ENCODE results near the gene PTPRN2. TPM values are rescaled to one million over a fixed set of nuclear protein-coding genes. Genes with fewer than 3 reads are reported as not detected.

Gene PTPRN2
- polyA plus RNA-seq, 1 of the 3 experiments (the other 2 are of a cell fraction) = 4.0 TPM

- Histone ChIP-seq H3K79me2 (ENCODE audit: insufficient read depth) (no peaks in the 10 kb centered on the region), H4K20me1 (ENCODE audit: insufficient read depth) (no peaks in the 10 kb centered on the region), H3K4me2 (no peak overlapping the region), H3K36me3 (replicated peaks in 1 of 2; ENCODE audit: control insufficient read depth in 1 of 2, insufficient read depth in 2 of 2, low read length in 1 of 2) (no peaks in the 10 kb centered on the region), H3K9me3 (no peaks in the 10 kb centered on the region), H3F3A (replicated peaks; ENCODE audit: insufficient read depth) (no peaks in the 10 kb centered on the region), H3K9me2 (no peaks in the 10 kb centered on the region), H3K27me3 (ENCODE audit: insufficient read depth) (no peaks in the 10 kb centered on the region), H3K9ac (no peak overlapping the region), H3K4me3 (ENCODE audit: low read depth in 2 of 2, low read length in 1 of 2) (no peak overlapping the region), H3K4me1 (ENCODE audit: control insufficient read depth in 1 of 2, insufficient read depth in 2 of 2, low read depth in 1 of 2, low read length in 1 of 2) (peaks cover 0 to 24% of the 10 kb centered on the region in 2 experiments; a peak in 1 of 4 replicates), H2AFZ (ENCODE audit: low read depth) (no peak overlapping the region), H3K27ac (ENCODE audit: low read depth in 2 of 2, low read length in 1 of 2) (no peak overlapping the region)
- 41% methylated on average over 12 of the region's 14 CpGs for WGBS (ENCODE audit: low lambda C conversion rate)
- TF ChIP-seq ELF1 (IDR thresholded peaks at IDR 0.05) (no peak), SMC3 (IDR thresholded peaks at IDR 0.05; ENCODE audit: low read depth, low read length) (no peak), TEAD4 (IDR thresholded peaks at IDR 0.05; ENCODE audit: borderline replicate concordance, insufficient read depth) (no peak), RAD21 (IDR thresholded peaks at IDR 0.05; ENCODE audit: low read length) (no peak), PBX3 (IDR thresholded peaks at IDR 0.05) (no peak), RCOR1 (IDR thresholded peaks at IDR 0.05; ENCODE audit: low read length) (no peak), USF1 (IDR thresholded peaks at IDR 0.05; ENCODE audit: borderline replicate concordance, low read depth) (no peak), TCF12 (IDR thresholded peaks at IDR 0.05) (no peak), GABPA (IDR thresholded peaks at IDR 0.05; ENCODE audit: low read depth) (no peak), NFIC (IDR thresholded peaks at IDR 0.05; ENCODE audit: borderline replicate concordance) (no peak), RFX5 (IDR thresholded peaks at IDR 0.05; ENCODE audit: low read length) (no peak), GATA2 (CRISPR knock-in tag; IDR thresholded peaks at IDR 0.05) (no peak), CHD2 (IDR thresholded peaks at IDR 0.05; ENCODE audit: low read length, partially characterized antibody) (no peak), USF2 (IDR thresholded peaks at IDR 0.05; ENCODE audit: borderline replicate concordance, low read depth, low read length) (no peak)
- ChIA-PET CTCF (no interaction called here), POLR2A (no interaction called here)
- DNase-seq = no peak
Observed at GRCh38 chr7:158527915-158528502, 59.6 kb downstream of the PTPRN2 start.

- H4K20me1 ChIP-seq (ENCODE audit: insufficient read depth) = no peaks in the 10 kb centered on the region
- H2AFZ ChIP-seq (ENCODE audit: low read depth) = no peak overlapping the region
- WGBS (ENCODE audit: low lambda C conversion rate) = 45% methylated on average over 8 of the region's 10 CpGs
- H3K4me2 ChIP-seq = no peak overlapping the region
- H3K27ac ChIP-seq (ENCODE audit: low read depth in 2 of 2, low read length in 1 of 2) = no peak overlapping the region
- no peak overlapping the region for H3K4me3 ChIP-seq (ENCODE audit: low read depth in 2 of 2, low read length in 1 of 2)
- H3K79me2 ChIP-seq (ENCODE audit: insufficient read depth) = no peaks in the 10 kb centered on the region
- no peaks in the 10 kb centered on the region for H3K9me2 ChIP-seq
- no peak for DNase-seq
- H3K9ac ChIP-seq = no peak overlapping the region
- ChIA-PET POLR2A (no interaction called here), CTCF (interaction anchor here (1.3 kb wide), 1 partner anchor 15 kb away, joined by 4 read pairs; no protein-coding TSS in a partner anchor)
- no peaks in the 10 kb centered on the region for H3F3A ChIP-seq (replicated peaks; ENCODE audit: insufficient read depth)
- peaks cover 0 to 24% of the 10 kb centered on the region in 2 experiments; a peak in 1 of 4 replicates for H3K4me1 ChIP-seq (ENCODE audit: control insufficient read depth in 1 of 2, insufficient read depth in 2 of 2, low read depth in 1 of 2, low read length in 1 of 2)
- no peaks in the 10 kb centered on the region for H3K9me3 ChIP-seq
- no peaks in the 10 kb centered on the region for H3K36me3 ChIP-seq (replicated peaks in 1 of 2; ENCODE audit: control insufficient read depth in 1 of 2, insufficient read depth in 2 of 2, low read length in 1 of 2)
- no peak for TF ChIP-seq MXI1 (IDR thresholded peaks at IDR 0.05; ENCODE audit: low read depth, low read length)
- no peak for TF ChIP-seq ELF1 (IDR thresholded peaks at IDR 0.05)
- no peak for TF ChIP-seq RAD21 (IDR thresholded peaks at IDR 0.05; ENCODE audit: low read length)
- no peak for TF ChIP-seq CTCF (IDR thresholded peaks at IDR 0.05)
- TF ChIP-seq NFIC (IDR thresholded peaks at IDR 0.05; ENCODE audit: borderline replicate concordance) = no peak
- no peak for TF ChIP-seq NRF1 (IDR thresholded peaks at IDR 0.05; ENCODE audit: low read depth, low read length)
- TF ChIP-seq SIN3A (IDR thresholded peaks at IDR 0.05; ENCODE audit: borderline replicate concordance, low read depth, low read length) = no peak
- TF ChIP-seq RXRA (IDR thresholded peaks at IDR 0.05; ENCODE audit: borderline replicate concordance, low read depth) = no peak
- no peak for TF ChIP-seq YY1 (IDR thresholded peaks at IDR 0.05; ENCODE audit: low read depth)
- no peak for TF ChIP-seq USF1 (IDR thresholded peaks at IDR 0.05; ENCODE audit: borderline replicate concordance, low read depth)
- TF ChIP-seq JUND (IDR thresholded peaks at IDR 0.05) = no peak
- TF ChIP-seq MEF2A (IDR thresholded peaks at IDR 0.05; ENCODE audit: borderline replicate concordance, low read depth) = no peak
- TF ChIP-seq EP300 (IDR thresholded peaks at IDR 0.05; ENCODE audit: borderline replicate concordance in 1 of 2, low read depth in 1 of 2, low read length in 1 of 2) = no peak
- TF ChIP-seq TEAD4 (IDR thresholded peaks at IDR 0.05; ENCODE audit: borderline replicate concordance, insufficient read depth) = no peak
- no peak for TF ChIP-seq TAF1 (IDR thresholded peaks at IDR 0.05; ENCODE audit: borderline replicate concordance, low read depth, low read length)
- no peak for TF ChIP-seq TCF12 (IDR thresholded peaks at IDR 0.05)
- no peaks in the 10 kb centered on the region for H3K27me3 ChIP-seq (ENCODE audit: insufficient read depth)
Observed at GRCh38 chr7:158527495-158527894, 60.1 kb downstream of the PTPRN2 start.
